ENCODE data around the gene FHIT.

The FHIT gene

DNA sequence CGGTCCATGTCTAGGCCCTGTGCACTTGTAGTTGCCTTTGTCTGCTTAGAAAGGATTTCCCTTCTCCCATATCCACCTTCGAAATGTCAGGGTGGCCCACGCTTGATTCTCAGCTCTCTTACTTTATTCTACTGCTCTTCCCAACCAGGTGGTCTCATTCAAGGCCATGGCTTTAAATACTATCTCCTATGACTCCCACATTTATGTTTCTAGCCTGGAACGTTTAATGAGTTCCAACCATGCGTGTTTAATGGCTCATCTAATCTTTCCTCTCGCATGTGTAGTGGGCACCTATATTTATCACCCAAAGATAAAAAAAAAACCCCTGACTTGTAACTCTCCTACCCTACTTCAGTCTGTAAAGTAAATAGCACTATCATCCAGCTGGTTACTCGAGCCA lies 1474.2 kb downstream of the FHIT start:
- in situ Hi-C loops (cut with HindIII; ENCODE audit: low sequenced_read_pairs): no loop called here
- TF ChIP-seq, protein P1, sequence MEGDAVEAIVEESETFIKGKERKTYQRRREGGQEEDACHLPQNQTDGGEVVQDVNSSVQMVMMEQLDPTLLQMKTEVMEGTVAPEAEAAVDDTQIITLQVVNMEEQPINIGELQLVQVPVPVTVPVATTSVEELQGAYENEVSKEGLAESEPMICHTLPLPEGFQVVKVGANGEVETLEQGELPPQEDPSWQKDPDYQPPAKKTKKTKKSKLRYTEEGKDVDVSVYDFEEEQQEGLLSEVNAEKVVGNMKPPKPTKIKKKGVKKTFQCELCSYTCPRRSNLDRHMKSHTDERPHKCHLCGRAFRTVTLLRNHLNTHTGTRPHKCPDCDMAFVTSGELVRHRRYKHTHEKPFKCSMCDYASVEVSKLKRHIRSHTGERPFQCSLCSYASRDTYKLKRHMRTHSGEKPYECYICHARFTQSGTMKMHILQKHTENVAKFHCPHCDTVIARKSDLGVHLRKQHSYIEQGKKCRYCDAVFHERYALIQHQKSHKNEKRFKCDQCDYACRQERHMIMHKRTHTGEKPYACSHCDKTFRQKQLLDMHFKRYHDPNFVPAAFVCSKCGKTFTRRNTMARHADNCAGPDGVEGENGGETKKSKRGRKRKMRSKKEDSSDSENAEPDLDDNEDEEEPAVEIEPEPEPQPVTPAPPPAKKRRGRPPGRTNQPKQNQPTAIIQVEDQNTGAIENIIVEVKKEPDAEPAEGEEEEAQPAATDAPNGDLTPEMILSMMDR (IDR thresholded peaks at IDR 0.05; ENCODE audit: low read depth, low read length, missing control alignments): no peak

GRCh38 chr3:59775761-59776325 lies 1475.4 kb downstream of the FHIT start:
- in situ Hi-C loops (cut with HindIII; ENCODE audit: low sequenced_read_pairs): no loop called here
- H3K4me3 ChIP-seq (ENCODE audit: low read depth, low read length): no peak overlapping the region
- no peak for DNase-seq (ENCODE audit: low read depth)
- TF ChIP-seq, protein P1 (IDR thresholded peaks at IDR 0.05; ENCODE audit: low read depth, low read length, missing control alignments): no peak

More for the DNA sequence above, 1474.2 kb downstream of the FHIT start:
- H3K4me3 ChIP-seq (ENCODE audit: low read depth, low read length): no peak overlapping the region
- DNase-seq (ENCODE audit: low read depth): no peak

DNA sequence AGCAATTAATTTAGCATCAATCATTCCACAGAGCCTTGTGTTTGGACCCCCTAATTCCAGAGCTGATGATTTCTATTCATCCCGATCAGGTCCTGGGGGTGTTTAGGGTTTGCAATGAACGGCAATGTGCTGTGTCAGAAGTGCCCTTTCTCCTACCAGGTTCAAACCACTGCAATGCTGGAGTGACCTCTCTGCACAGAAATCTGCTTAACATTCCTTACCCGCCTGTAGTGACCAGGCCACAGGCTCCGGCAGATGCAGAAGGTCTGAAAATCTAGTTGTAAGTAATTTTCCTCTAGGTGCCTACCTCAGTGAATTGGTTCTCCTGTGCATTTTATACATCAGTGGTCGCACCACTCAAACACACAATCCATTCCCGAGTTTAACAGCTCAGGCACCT lies 1476.1 kb downstream of the FHIT start:
- DNase-seq (ENCODE audit: low read depth): no peak
- in situ Hi-C loops (cut with HindIII; ENCODE audit: low sequenced_read_pairs): no loop called here
- TF ChIP-seq, protein P1 (IDR thresholded peaks at IDR 0.05; ENCODE audit: low read depth, low read length, missing control alignments): no peak
- no peak overlapping the region for H3K4me3 ChIP-seq (ENCODE audit: low read depth, low read length)

DNA sequence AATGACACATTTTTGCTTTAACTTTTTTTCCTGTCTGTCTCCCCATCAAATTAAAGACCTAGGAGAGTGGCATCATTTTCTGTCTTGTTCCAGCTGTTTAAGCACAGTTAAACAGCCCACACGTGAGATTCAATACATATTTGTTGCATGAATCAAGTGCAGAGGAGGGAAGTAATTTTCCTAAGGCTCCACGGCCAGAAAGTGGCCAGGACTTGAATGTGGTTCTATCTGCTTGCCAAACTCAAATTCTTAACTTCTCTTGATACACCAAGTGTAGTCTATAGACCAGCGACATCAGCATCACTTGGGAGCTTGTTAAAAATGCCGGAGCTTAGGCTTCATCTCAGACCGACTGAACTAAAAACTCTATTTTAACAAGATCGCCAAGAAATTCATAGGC lies 1476.6 kb downstream of the FHIT start:
- no peak overlapping the region for H3K4me3 ChIP-seq (ENCODE audit: low read depth, low read length)
- in situ Hi-C loops (cut with HindIII; ENCODE audit: low sequenced_read_pairs): no loop called here
- TF ChIP-seq, protein P1 (IDR thresholded peaks at IDR 0.05; ENCODE audit: low read depth, low read length, missing control alignments): no peak
- peak; percentile 83 for DNase-seq (ENCODE audit: low read depth)

DNA sequence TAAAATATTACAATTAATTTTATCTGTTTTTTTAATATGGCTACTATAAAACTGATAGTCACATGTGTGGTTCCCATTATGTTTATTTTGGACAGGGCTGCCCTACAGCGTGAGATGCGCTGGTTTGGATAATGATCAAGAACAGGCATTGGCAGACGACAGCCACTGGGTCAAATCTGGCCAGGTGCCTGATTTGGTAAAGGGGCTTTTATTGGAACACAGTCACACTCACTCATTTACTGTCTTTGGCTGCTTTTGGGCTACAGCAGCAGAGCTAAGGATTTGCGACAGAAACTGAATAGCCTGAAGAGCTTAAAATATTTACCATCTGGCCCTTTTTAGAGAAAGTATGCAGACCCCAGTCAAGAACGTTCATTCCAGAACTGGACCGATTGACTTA lies 1477.3 kb downstream of the FHIT start:
- H3K4me3 ChIP-seq (ENCODE audit: low read depth, low read length): no peak overlapping the region
- TF ChIP-seq, protein P1 (IDR thresholded peaks at IDR 0.05; ENCODE audit: low read depth, low read length, missing control alignments): no peak
- no peak for DNase-seq (ENCODE audit: low read depth)
- in situ Hi-C loops (cut with HindIII; ENCODE audit: low sequenced_read_pairs): no loop called here

DNA sequence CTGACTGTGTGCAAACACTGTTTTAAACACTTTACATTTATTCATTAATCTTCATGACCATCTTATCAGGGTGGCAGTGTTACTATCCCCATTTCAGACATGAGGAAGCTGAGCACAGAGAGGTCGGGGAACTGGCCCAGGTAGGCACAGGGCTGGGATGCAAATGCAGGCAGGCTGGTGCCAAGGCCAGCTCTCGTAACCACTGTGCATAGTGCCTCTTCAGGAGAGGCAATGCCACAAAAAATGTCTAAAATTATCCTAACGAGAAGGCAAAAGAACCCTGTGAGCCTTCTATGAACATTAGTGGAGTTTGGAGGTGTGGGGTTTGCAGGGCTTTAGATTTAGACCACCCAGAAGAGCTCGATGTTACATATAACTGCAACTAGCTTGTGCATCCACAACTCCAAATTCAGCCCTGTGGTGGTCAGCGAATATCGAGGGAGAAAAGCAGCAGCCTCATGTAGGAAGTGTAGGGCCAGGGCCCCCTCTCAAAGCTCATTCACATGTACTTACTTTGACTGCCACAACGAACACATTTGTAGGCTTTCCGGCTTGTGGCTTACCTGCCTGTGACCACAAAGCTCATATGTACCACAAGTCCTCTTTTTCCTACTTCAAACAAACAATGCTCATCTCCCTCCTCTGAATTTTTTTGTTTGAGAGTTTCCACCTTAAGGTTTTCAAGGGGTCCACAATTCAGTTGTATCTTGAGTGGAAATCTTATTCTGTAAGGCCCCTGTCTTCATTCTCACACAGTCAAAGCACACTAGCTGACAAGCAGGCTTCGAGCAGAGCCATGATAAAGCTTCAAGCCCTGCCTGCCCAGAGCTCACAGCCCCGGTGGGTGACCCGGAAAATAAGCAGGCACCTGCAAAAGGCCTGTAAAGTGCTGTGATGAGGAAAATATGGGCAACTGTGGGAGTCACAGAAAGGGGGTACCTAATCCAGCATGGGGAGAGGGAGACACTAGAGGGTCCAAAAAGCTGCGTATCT lies 1478.5 kb downstream of the FHIT start:
- TF ChIP-seq, protein P1 (IDR thresholded peaks at IDR 0.05; ENCODE audit: low read depth, low read length, missing control alignments): no peak
- no peak for DNase-seq (ENCODE audit: low read depth)
- H3K4me3 ChIP-seq (ENCODE audit: low read depth, low read length): no peak overlapping the region
- in situ Hi-C loops (cut with HindIII; ENCODE audit: low sequenced_read_pairs): no loop called here

Measured in astrocyte of the cerebellum (primary cell).